ENCODE data around the gene ATXN1.

ATXN1 gene

DNA sequence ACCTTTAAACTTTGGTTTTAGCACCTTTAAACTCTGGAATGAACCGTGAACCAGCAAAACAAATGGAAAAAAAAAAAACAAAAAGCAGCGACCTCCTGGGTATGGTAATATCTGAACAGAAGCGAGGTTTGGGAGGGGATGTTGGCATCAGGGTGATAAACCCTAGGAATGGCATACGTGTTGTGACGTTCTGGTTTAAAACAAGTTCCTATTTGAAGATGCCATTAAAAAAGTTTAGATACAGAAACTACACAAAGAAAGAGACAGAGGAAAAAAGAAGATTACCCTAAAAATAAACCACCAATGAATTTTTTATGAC is 60.4 kb downstream of the ATXN1 start:
- Histone ChIP-seq H3K79me1 (replicated peaks; ENCODE audit: low read length, poor library complexity, severe bottlenecking) (peaks cover 31% of the 10 kb centered on the region), H3K27me3 (ENCODE audit: control insufficient read depth in 1 of 2, insufficient read depth in 1 of 2, low read length in 2 of 2) (no peaks in the 10 kb centered on the region), H3K9me3 (ENCODE audit: control insufficient read depth, low read length) (no peaks in the 10 kb centered on the region), H2BK120ac (ENCODE audit: low read depth, low read length) (no peak overlapping the region), H3K18ac (ENCODE audit: low read depth in 1 of 2, low read length in 2 of 2) (no peak overlapping the region), H3K9ac (ENCODE audit: low read length) (peak overlapping the region; percentile 86), H3K4ac (ENCODE audit: low read depth in 1 of 2, low read length in 2 of 2) (no peak overlapping the region), H3K4me3 (ENCODE audit: insufficient read depth in 1 of 2, low read depth in 1 of 2, low read length in 2 of 2) (peak overlapping the region in 1 of 2 experiments; percentile 68), H3K4me2 (ENCODE audit: low read length, poor library complexity, severe bottlenecking) (no peak overlapping the region), H2AFZ (ENCODE audit: low read depth, low read length) (no peak overlapping the region), H2BK5ac (ENCODE audit: low read depth, low read length, poor library complexity, severe bottlenecking) (no peak overlapping the region), H4K8ac (ENCODE audit: low read length) (no peak overlapping the region), H2BK12ac (ENCODE audit: low read length in 2 of 2) (no peak overlapping the region), H3K27ac (ENCODE audit: low read length, poor library complexity, severe bottlenecking) (no peak overlapping the region), H3K23ac (ENCODE audit: low read length in 2 of 2) (no peak overlapping the region), H2BK15ac (ENCODE audit: low read depth, poor library complexity, severe bottlenecking) (no peak overlapping the region), H3K4me1 (ENCODE audit: control insufficient read depth, insufficient read depth, low read depth, low read length) (peaks cover 10% of the 10 kb centered on the region), H3K14ac (ENCODE audit: low read length in 2 of 2) (no peak overlapping the region), H4K91ac (ENCODE audit: low read length) (no peak overlapping the region), H2AK5ac (ENCODE audit: low read length, severe bottlenecking) (no peak overlapping the region), H3K36me3 (ENCODE audit: control insufficient read depth in 1 of 2, insufficient read depth in 2 of 2, low read depth in 1 of 2, low read length in 2 of 2) (no peaks in the 10 kb centered on the region)
- 92% methylated on average over 3 of the region's 5 CpGs for WGBS
- DNase-seq, result no peak

DNA sequence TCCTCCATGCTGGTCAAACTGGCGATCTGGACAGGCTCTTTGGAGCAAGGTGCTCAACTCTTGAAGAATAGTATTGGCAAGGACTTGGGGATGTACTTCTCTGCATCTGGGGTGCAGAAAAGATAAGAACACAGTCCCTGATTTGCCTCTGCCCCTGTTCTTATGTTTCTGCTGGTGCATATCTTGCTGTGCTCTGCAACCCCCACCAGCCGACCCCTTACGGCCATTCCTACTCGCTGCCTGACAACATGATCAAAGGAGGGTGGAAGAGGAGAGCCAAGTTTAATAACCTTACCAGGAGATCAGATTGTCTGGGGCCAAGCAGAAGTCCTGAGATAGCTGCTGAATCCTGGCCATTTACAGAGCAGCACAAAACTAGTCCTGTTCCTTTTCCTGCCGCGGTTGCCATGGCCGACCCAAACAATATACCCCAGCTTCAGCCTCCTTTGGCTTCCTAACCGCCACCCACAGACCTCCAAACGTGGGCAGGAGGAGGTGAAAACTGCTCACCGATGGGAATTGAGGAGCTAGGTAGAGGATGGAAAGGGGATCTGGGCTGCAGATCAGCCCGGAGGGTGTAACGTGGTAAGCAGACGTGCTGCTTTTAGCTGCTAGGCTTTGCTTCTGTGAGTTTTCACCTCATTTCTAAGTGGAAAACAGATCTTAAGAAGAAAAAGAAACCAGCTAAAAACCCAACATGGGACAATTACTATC is 60.9 kb downstream of the ATXN1 start:
- no peak overlapping the region for H2AFZ ChIP-seq (ENCODE audit: low read depth, low read length)
- peak overlapping the region; percentile 67 for H2BK15ac ChIP-seq (ENCODE audit: low read depth, poor library complexity, severe bottlenecking)
- H2BK12ac ChIP-seq (ENCODE audit: low read length in 2 of 2), result peak overlapping the region; percentile 10 to 38
- H3K18ac ChIP-seq (ENCODE audit: low read depth in 1 of 2, low read length in 2 of 2), result peak overlapping the region; percentile 61 to 75
- H3K9me3 ChIP-seq (ENCODE audit: control insufficient read depth, low read length), result no peaks in the 10 kb centered on the region
- H3K23ac ChIP-seq (ENCODE audit: low read length in 2 of 2), result peak overlapping the region in 1 of 2 experiments; percentile 89
- peaks cover 27% of the 10 kb centered on the region for H3K79me1 ChIP-seq (replicated peaks; ENCODE audit: low read length, poor library complexity, severe bottlenecking)
- H2AK5ac ChIP-seq (ENCODE audit: low read length, severe bottlenecking), result peak overlapping the region; percentile 31
- peaks cover 10% of the 10 kb centered on the region for H3K4me1 ChIP-seq (ENCODE audit: control insufficient read depth, insufficient read depth, low read depth, low read length)
- H4K8ac ChIP-seq (ENCODE audit: low read length), result peak overlapping the region; percentile 77
- peak overlapping the region; percentile 22 to 68 for H3K4me3 ChIP-seq (ENCODE audit: insufficient read depth in 1 of 2, low read depth in 1 of 2, low read length in 2 of 2)
- H3K27ac ChIP-seq (ENCODE audit: low read length, poor library complexity, severe bottlenecking), result no peak overlapping the region
- no peaks in the 10 kb centered on the region for H3K36me3 ChIP-seq (ENCODE audit: control insufficient read depth in 1 of 2, insufficient read depth in 2 of 2, low read depth in 1 of 2, low read length in 2 of 2)
- no peak overlapping the region for H3K4me2 ChIP-seq (ENCODE audit: low read length, poor library complexity, severe bottlenecking)
- H4K91ac ChIP-seq (ENCODE audit: low read length), result peak overlapping the region; percentile 80
- 73% methylated on average over 7 of the region's 13 CpGs for WGBS
- H3K9ac ChIP-seq (ENCODE audit: low read length), result peak overlapping the region; percentile 86
- no peak overlapping the region for H2BK120ac ChIP-seq (ENCODE audit: low read depth, low read length)
- DNase-seq, result no peak
- H2BK5ac ChIP-seq (ENCODE audit: low read depth, low read length, poor library complexity, severe bottlenecking), result no peak overlapping the region
- no peaks in the 10 kb centered on the region for H3K27me3 ChIP-seq (ENCODE audit: control insufficient read depth in 1 of 2, insufficient read depth in 1 of 2, low read length in 2 of 2)
- peak overlapping the region in 1 of 2 experiments; percentile 65 for H3K4ac ChIP-seq (ENCODE audit: low read depth in 1 of 2, low read length in 2 of 2)
- H3K14ac ChIP-seq (ENCODE audit: low read length in 2 of 2), result peak overlapping the region in 1 of 2 experiments; percentile 75

DNA sequence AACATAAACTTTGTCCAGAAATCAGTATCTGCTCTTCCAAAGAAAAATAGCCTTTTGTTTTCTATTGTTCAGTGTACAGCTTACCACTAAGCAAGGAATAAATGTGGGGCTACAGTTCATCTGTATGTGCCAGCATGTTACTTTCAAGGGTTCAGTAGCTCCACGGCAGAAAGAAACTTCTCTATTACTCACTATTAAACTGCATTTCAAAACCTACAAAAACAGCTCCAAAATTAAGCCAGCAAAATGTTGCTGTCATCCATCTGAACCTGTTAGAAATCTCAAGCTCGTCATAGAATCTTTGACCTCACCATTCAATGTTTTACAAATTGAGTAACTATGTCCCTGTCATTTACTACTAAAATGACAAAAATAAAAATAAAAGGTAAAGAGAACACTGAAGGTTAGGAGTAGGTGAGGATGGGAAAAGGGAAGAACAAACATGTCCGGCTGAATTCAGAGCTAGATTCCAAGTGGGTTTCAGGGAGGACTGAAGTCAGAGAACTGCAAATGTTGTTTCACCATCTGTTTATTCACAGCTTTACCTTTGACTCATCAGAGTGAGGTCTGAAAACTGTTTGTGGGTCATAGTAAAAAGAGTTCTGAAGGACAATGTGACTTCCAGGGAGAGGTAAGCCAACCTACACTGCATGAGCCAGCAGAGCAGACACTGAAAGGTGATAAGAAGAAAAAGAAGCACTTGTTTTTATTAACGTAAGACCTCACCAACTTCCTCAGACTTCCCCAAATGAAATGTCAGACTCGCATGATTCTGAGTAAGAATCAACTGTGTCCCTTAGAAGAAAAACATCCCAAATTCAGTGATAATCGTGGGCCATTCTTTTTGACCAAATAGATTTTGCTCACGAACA is 62.0 kb downstream of the ATXN1 start:
- Histone ChIP-seq H3K4me2 (ENCODE audit: low read length, poor library complexity, severe bottlenecking) (no peak overlapping the region), H2BK5ac (ENCODE audit: low read depth, low read length, poor library complexity, severe bottlenecking) (peak overlapping the region; percentile 66), H3K27me3 (ENCODE audit: control insufficient read depth in 1 of 2, insufficient read depth in 1 of 2, low read length in 2 of 2) (no peaks in the 10 kb centered on the region), H4K91ac (ENCODE audit: low read length) (no peak overlapping the region), H3K9ac (ENCODE audit: low read length) (peak overlapping the region; percentile 86), H2AK5ac (ENCODE audit: low read length, severe bottlenecking) (no peak overlapping the region), H2BK120ac (ENCODE audit: low read depth, low read length) (no peak overlapping the region), H3K36me3 (ENCODE audit: control insufficient read depth in 1 of 2, insufficient read depth in 2 of 2, low read depth in 1 of 2, low read length in 2 of 2) (no peaks in the 10 kb centered on the region), H4K8ac (ENCODE audit: low read length) (no peak overlapping the region), H3K18ac (ENCODE audit: low read depth in 1 of 2, low read length in 2 of 2) (peak overlapping the region in 1 of 2 experiments; percentile 43), H3K14ac (ENCODE audit: low read length in 2 of 2) (no peak overlapping the region), H3K23ac (ENCODE audit: low read length in 2 of 2) (no peak overlapping the region), H3K79me1 (replicated peaks; ENCODE audit: low read length, poor library complexity, severe bottlenecking) (peaks cover 30% of the 10 kb centered on the region), H3K9me3 (ENCODE audit: control insufficient read depth, low read length) (no peaks in the 10 kb centered on the region), H2BK15ac (ENCODE audit: low read depth, poor library complexity, severe bottlenecking) (no peak overlapping the region), H3K4me3 (ENCODE audit: insufficient read depth in 1 of 2, low read depth in 1 of 2, low read length in 2 of 2) (no peak overlapping the region), H3K4me1 (ENCODE audit: control insufficient read depth, insufficient read depth, low read depth, low read length) (peaks cover 5% of the 10 kb centered on the region), H2AFZ (ENCODE audit: low read depth, low read length) (no peak overlapping the region), H2BK12ac (ENCODE audit: low read length in 2 of 2) (no peak overlapping the region), H3K4ac (ENCODE audit: low read depth in 1 of 2, low read length in 2 of 2) (peak overlapping the region in 1 of 2 experiments; percentile 16), H3K27ac (ENCODE audit: low read length, poor library complexity, severe bottlenecking) (no peak overlapping the region)
- DNase-seq, result peak; percentile 66
- 79% methylated on average over 6 of the region's 7 CpGs for WGBS

DNA sequence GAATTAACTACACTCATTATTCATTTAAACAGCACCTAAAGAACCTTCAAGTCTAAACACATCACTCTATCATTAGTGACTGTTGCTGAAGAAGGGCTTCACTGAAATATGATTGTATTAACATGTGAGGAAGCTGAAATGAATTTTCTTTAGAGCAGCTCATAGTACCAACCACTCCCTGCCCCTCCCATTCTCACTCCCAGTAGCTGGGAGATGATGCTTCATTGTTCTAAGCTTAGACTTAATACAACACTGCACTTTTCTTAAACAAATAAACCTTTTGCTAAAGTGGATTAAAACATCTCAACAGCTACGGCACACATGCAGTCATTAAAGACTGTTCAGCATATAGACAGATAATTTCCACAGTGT is 63.1 kb downstream of the ATXN1 start:
- Histone ChIP-seq H3K9ac (ENCODE audit: low read length) (no peak overlapping the region), H3K36me3 (ENCODE audit: control insufficient read depth in 1 of 2, insufficient read depth in 2 of 2, low read depth in 1 of 2, low read length in 2 of 2) (no peaks in the 10 kb centered on the region), H4K91ac (ENCODE audit: low read length) (no peak overlapping the region), H2BK5ac (ENCODE audit: low read depth, low read length, poor library complexity, severe bottlenecking) (no peak overlapping the region), H4K8ac (ENCODE audit: low read length) (no peak overlapping the region), H2BK12ac (ENCODE audit: low read length in 2 of 2) (no peak overlapping the region), H3K14ac (ENCODE audit: low read length in 2 of 2) (no peak overlapping the region), H2BK120ac (ENCODE audit: low read depth, low read length) (no peak overlapping the region), H3K27ac (ENCODE audit: low read length, poor library complexity, severe bottlenecking) (no peak overlapping the region), H2BK15ac (ENCODE audit: low read depth, poor library complexity, severe bottlenecking) (no peak overlapping the region), H2AFZ (ENCODE audit: low read depth, low read length) (no peak overlapping the region), H2AK5ac (ENCODE audit: low read length, severe bottlenecking) (no peak overlapping the region), H3K4me3 (ENCODE audit: insufficient read depth in 1 of 2, low read depth in 1 of 2, low read length in 2 of 2) (no peak overlapping the region), H3K18ac (ENCODE audit: low read depth in 1 of 2, low read length in 2 of 2) (no peak overlapping the region), H3K23ac (ENCODE audit: low read length in 2 of 2) (no peak overlapping the region), H3K79me1 (replicated peaks; ENCODE audit: low read length, poor library complexity, severe bottlenecking) (peaks cover 30% of the 10 kb centered on the region), H3K4me2 (ENCODE audit: low read length, poor library complexity, severe bottlenecking) (no peak overlapping the region), H3K9me3 (ENCODE audit: control insufficient read depth, low read length) (no peaks in the 10 kb centered on the region), H3K27me3 (ENCODE audit: control insufficient read depth in 1 of 2, insufficient read depth in 1 of 2, low read length in 2 of 2) (no peaks in the 10 kb centered on the region), H3K4ac (ENCODE audit: low read depth in 1 of 2, low read length in 2 of 2) (no peak overlapping the region), H3K4me1 (ENCODE audit: control insufficient read depth, insufficient read depth, low read depth, low read length) (peaks cover 5% of the 10 kb centered on the region)
- no CpG with 5 or more reads among the region's 1 CpG for WGBS
- no peak for DNase-seq
